Measurements from ENCODE around the gene SPARCL1.

GRCh38 chr4:87555773-87556619 is 26.8 kb upstream of the SPARCL1 start:
- TF ChIP-seq CTCF (conservative IDR thresholded peaks at IDR 0.05; ENCODE audit: low read length) (no peak), EZH2phosphoT487 (IDR thresholded peaks at IDR 0.05; ENCODE audit: borderline replicate concordance) (no peak)

Data from Loucy (cell line).